Stimulated activated CD4-positive, alpha-beta T cell treated with anti-CD3 and anti-CD28 coated beads, Interleukin-15, amount 100 ng/mL, for 1 hour (primary cell): ENCODE results near the gene PACS2.
"Not testable (repeated sequence)": the region's sequence is repeated elsewhere in the genome, so short reads cannot be mapped to it uniquely, and the experiment has no call there.

Source experiments
- DNase-seq, 2 donors: peaks; one replicate each; pipeline ENCODE4 v3.0.0-alpha.2; 2020; ENCODE audit warnings: low read depth in 1 of 2, low spot score in 1 of 2

Gene PACS2

GRCh38 chr14:105313381-105314286 is 914 bp upstream of the PACS2 start:
- DNase-seq = peak in 1 of 2 donors; percentile 14

DNA sequence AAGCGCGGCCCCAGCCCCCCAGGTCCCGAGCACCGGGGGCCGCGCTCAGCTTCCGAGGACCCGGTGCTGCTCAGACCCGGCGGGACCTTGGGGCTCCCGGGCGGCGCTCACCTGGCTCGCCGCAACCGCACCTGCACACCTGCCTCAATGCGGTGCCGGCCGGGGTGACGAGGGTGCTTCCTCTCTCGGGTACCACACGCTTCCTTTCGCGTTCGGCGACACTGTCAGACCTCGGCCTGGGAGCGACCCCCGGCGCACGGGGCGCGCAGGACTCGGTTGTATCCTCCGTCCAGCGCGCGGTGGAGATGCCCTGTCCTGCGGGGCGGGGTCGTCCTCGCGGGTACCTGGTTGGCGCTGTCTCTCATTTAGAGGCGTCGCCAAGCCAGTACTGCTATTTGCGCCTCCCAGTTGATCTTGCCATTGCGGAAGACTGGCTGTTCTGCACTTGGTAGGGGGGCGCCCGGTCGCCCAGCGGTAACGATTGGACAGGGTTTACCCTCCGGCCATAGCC is 718 bp downstream of the PACS2 start:
- DNase-seq = peak in 1 of 2 donors; percentile 20

- DNase-seq = no peak
Measured at GRCh38 chr14:105315941-105316576, 1.5 kb downstream of the PACS2 start.

DNA sequence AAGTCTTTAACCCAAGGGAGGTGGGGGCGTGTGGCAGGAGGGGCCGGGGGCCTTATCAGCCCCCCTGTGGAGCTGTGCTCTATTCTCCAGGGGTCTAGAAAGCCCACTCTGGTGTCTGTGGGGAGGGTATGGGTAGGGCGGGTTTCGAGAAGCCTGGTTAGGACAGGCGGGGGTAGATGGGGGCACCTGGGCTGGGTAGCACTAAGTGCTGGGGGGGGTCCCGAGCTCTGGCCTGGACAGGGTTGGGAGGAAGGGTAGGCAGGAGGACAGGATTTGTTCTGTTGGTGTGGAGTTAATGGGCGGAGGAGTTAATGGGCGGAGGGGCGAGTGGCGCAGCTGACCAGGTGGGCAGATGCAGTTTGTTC is 2.0 kb downstream of the PACS2 start:
- no peak for DNase-seq

GRCh38 chr14:105316968-105317510 is 2.5 kb downstream of the PACS2 start:
- DNase-seq = no peak

GRCh38 chr14:105317546-105317945 is 3.0 kb downstream of the PACS2 start:
- DNase-seq = no peak

DNA sequence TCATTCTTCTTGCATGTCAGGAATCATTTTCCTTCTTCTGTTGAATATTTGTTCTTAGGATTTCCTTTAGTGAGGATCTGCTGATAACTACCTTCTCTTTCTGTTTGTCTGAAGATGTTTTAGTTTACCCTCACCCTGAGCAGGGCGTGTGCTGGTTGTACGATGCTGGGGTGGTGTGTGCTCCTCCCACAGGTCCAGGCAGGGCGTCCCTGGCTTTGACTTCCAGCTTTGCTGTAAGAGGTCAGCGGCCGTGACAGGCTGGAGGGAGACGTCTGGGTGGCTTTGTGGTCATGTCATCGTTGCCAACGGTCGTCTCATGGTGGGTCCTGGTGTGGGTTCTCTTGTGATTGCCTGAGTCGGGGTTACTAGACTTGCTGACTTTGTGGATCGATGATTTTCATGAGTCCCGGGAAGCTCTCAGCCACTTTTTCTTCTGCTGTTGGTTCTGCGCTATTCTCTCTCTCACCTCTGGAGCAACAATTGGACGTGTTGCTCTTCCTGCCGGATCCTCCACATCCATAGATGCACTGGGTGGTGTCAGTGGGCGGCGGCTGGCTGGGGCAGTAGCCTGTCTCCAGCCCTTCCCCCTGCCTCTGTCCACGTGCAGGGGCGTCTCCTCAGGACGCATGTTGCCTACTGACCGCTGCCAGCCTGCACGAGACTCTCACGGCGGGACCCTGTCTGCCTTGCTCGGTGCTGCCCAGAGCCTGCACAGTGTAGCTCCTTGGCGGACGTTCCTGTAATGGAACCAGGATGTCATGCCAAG is 8.4 kb downstream of the PACS2 start:
- DNase-seq = no peak

- no peak for DNase-seq
Measured at GRCh38 chr14:105323663-105324062, 9.1 kb downstream of the PACS2 start.

DNA sequence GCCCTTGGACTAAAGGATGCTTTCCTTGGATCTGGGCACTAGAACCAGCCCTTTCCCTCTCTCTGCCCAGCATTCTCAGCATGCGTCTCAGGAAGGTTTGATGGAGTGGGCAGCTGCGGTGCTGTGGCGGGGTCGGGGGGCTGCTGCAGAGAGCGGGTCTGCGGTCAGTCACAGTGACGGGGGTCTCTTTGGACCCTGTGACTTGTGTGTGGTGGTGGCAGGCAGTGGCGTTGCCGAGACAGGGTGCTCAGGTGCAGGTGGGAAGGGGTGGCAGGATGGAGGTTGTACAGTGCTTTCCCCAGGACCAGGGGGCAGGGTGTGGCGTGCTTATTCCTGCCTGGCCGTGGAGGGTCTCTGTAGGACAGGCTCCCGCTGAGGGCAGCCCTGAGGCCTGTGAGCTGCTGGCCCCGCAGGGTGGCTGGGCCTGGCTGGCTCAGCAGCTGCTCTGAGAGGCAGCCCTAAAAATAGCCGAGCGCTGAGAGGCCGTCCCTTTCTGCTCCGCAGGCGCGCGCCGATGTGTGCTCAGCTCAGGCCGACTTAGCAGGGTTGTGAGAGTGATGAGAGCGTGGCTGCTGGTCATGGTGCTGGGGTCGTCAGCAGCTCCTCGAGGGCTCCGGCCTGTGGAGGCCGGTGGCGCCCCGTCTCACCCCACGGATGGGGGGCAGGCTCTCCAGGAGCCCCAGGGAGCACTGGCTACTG is 9.7 kb downstream of the PACS2 start:
- no peak for DNase-seq

- no peak for DNase-seq
Measured at GRCh38 chr14:105324871-105325270, 10.3 kb downstream of the PACS2 start.

DNA sequence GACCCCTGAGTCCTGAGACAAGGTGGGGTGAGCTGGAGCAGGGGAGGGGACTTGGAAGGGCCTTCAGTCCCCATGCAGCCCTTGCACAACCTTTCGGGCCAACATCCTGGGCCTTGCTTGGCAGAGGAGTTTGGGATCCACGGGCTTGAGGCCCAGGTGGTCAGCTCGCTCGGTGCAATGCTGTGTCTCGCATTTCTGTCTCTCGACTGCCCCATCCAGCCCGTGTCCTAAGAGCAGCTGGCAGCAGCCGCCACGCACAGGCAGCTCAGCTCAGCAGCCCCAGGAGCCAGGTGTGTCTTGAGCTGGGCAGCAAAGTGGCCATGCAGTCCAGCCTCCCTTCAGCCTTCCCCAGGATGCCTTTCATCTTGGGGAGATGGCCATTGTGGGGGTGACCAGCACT is 10.8 kb downstream of the PACS2 start:
- no peak for DNase-seq

DNA sequence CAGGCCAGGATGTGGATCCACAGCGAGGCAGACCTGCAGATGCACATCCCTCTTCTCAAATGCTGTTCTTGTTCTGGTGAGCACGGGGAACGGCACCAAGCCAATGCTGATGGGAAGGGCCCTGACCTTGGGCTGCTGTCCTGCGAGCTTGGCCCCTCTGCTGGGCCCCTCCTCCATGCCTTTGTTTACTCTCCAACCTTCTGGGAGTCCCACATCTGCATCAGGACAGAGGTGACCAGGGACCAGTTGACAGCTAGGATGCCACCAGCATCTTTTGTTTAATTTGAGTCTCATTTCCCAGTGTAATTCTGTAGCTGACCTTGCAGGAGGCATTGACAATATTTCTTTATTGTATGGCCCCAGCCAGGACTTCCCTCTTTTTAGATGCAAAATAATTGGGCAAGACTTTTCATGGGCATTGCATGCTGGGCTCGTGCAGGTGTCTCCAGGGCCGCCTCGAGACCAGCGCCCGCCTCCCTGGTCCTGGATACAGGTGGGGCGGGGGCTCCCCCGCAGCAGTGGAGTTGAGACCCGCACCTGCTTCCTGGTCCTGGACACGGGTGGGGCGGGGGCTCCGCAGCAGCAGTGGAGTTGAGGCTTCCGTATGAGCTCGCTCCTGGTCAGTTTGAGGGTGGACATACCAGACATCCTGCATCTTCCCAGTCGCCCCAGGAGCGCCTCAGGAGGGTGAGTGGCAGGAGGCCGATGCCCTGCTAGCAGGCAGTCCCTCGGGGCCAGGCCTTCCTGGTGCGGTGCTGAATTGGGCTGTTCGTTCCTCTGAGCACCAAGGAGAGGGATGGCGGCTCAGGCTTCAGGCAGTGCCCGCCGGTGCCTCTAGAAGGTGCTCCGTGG is 11.4 kb downstream of the PACS2 start:
- DNase-seq = no peak

DNA sequence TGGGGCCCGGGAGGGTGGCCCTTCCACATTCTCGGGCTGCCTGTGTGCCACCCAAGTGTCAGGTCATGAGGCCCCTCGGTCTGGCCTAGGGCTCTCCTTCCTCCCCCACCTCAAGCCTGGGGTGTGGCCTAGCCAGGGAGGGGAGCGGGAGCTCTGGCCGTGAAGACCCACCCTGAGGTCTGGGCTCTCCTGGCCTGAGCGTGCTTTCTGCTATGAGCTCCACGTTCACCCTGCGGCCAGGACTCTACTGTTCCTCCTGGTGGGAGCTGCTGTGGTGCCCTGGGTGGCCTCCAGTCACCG is 12.0 kb downstream of the PACS2 start:
- DNase-seq = no peak

GRCh38 chr14:105326891-105327694 is 12.5 kb downstream of the PACS2 start:
- no peak for DNase-seq

- DNase-seq = not testable (repeated sequence)
Measured at GRCh38 chr14:105327695-105328045, 13.1 kb downstream of the PACS2 start.

GRCh38 chr14:105328070-105328677 is 13.6 kb downstream of the PACS2 start:
- DNase-seq = no peak

DNA sequence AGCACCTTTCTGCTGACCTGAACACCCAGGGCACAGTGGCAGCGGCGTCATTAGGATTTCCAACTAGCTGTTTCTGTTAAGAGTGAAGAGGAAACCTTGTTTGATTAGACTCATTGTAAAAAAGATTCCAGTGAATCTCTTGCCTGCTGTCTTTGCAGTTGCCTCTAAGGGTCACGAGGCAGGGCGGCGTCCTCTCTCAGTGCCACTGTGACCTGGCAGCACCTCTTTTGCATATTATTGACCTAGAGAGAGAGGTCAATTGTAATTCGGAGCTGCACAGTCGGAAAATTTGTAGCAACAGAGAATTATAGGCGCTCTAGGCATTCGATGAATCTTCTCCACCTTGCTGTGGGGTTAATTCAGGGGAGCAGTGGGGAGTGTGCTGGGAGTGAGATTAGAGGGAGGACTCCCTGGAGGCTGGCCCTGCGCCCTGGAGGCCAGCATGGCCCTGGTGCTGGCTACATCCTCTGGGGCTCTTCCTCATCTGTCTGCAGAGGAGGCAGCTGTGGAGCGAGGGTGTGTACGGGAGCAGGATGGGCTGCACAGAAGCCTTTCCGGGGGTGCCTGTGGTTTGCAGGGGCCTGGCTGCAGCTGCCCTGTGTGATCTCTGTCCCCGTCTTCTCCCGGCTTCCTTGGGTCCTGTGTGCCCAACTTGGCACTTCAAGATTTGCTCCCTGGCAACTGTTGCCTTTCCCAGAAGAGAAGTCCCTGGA is 14.3 kb downstream of the PACS2 start:
- no peak for DNase-seq
